ENCODE results near the gene ARL5C. TPM values are rescaled to one million over a fixed set of nuclear protein-coding genes. Genes with fewer than 3 reads are reported as not detected.

The ARL5C gene
- total and polyA plus RNA-seq, 4 donors, result not detected

- no peak overlapping the region for H3K4me3 ChIP-seq (ENCODE audit: low read depth in 1 of 3, low read length in 3 of 3)
- no peaks in the 10 kb centered on the region for H3K36me3 ChIP-seq (ENCODE audit: control insufficient read depth in 4 of 4, insufficient read depth in 3 of 4, low read depth in 1 of 4, low read length in 3 of 4)
- H3K4me1 ChIP-seq (ENCODE audit: control insufficient read depth in 4 of 4, insufficient read depth in 4 of 4, low read length in 3 of 4), result no peaks in the 10 kb centered on the region
- H3K27me3 ChIP-seq (ENCODE audit: control insufficient read depth in 4 of 4, insufficient read depth in 4 of 4, low read length in 3 of 4), result no peaks in the 10 kb centered on the region
- no peaks in the 10 kb centered on the region for H3K9me3 ChIP-seq (ENCODE audit: control insufficient read depth in 4 of 4, low read length in 3 of 4)
- no peak for TF ChIP-seq FOXA1 (IDR thresholded peaks at IDR 0.05)
- TF ChIP-seq SP1 (IDR thresholded peaks at IDR 0.05), result no peak
- TF ChIP-seq ATF3 (IDR thresholded peaks at IDR 0.05), result no peak
- no peak for TF ChIP-seq CTCF (IDR thresholded peaks at IDR 0.05; ENCODE audit: low read depth, low read length, missing input control)
- no peak for TF ChIP-seq RAD21 (IDR thresholded peaks at IDR 0.05)
- TF ChIP-seq RXRA (IDR thresholded peaks at IDR 0.05), result no peak
- no peak for TF ChIP-seq REST (IDR thresholded peaks at IDR 0.05)
- no peak for TF ChIP-seq HNF4G (IDR thresholded peaks at IDR 0.05)
- TF ChIP-seq GABPA (IDR thresholded peaks at IDR 0.05 in 1 of 2, conservative IDR thresholded peaks at IDR 0.05 in 1 of 2), result no peak
- TF ChIP-seq TAF1 (conservative IDR thresholded peaks at IDR 0.05), result no peak
- TF ChIP-seq NR2F2 (IDR thresholded peaks at IDR 0.05), result no peak
- TF ChIP-seq JUND (IDR thresholded peaks at IDR 0.05), result no peak
- no peak for TF ChIP-seq HNF4A (conservative IDR thresholded peaks at IDR 0.05)
- TF ChIP-seq ZBTB33 (IDR thresholded peaks at IDR 0.05), result no peak
- WGBS, result 88% methylated on average over 6 of the region's 6 CpGs
- no peak overlapping the region for H3K9ac ChIP-seq (ENCODE audit: low read depth in 1 of 2, low read length in 2 of 2)
- DNase-seq (ENCODE audit: low spot score), result no peak
- H3K27ac ChIP-seq (ENCODE audit: low read depth in 1 of 2, low read length in 2 of 2), result no peak overlapping the region
These were observed 31.1 kb downstream of the ARL5C start for GRCh38 chr17:39134878-39135277.

- no peak for DNase-seq (ENCODE audit: low spot score)
- WGBS, result 91% methylated on average over 7 of the region's 7 CpGs
- H3K4me3 ChIP-seq (ENCODE audit: low read depth in 1 of 3, low read length in 3 of 3), result no peak overlapping the region
- H3K4me1 ChIP-seq (ENCODE audit: control insufficient read depth in 4 of 4, insufficient read depth in 4 of 4, low read length in 3 of 4), result no peaks in the 10 kb centered on the region
- no peaks in the 10 kb centered on the region for H3K36me3 ChIP-seq (ENCODE audit: control insufficient read depth in 4 of 4, insufficient read depth in 3 of 4, low read depth in 1 of 4, low read length in 3 of 4)
- no peaks in the 10 kb centered on the region for H3K9me3 ChIP-seq (ENCODE audit: control insufficient read depth in 4 of 4, low read length in 3 of 4)
- no peak overlapping the region for H3K9ac ChIP-seq (ENCODE audit: low read depth in 1 of 2, low read length in 2 of 2)
- H3K27me3 ChIP-seq (ENCODE audit: control insufficient read depth in 4 of 4, insufficient read depth in 4 of 4, low read length in 3 of 4), result no peaks in the 10 kb centered on the region
- H3K27ac ChIP-seq (ENCODE audit: low read depth in 1 of 2, low read length in 2 of 2), result no peak overlapping the region
- TF ChIP-seq FOXA1 (IDR thresholded peaks at IDR 0.05) (no peak), EGR1 (IDR thresholded peaks at IDR 0.05; ENCODE audit: low read depth in 2 of 2) (no peak), ZBTB33 (IDR thresholded peaks at IDR 0.05) (no peak), CTCF (IDR thresholded peaks at IDR 0.05; ENCODE audit: low read depth, low read length, missing input control) (no peak), HNF4A (conservative IDR thresholded peaks at IDR 0.05) (no peak), RAD21 (IDR thresholded peaks at IDR 0.05) (no peak), HNF4G (IDR thresholded peaks at IDR 0.05) (no peak), ATF3 (IDR thresholded peaks at IDR 0.05) (no peak), TAF1 (conservative IDR thresholded peaks at IDR 0.05) (no peak), YY1 (IDR thresholded peaks at IDR 0.05) (no peak), FOXA2 (IDR thresholded peaks at IDR 0.05) (no peak), RXRA (IDR thresholded peaks at IDR 0.05) (no peak), GABPA (IDR thresholded peaks at IDR 0.05 in 1 of 2, conservative IDR thresholded peaks at IDR 0.05 in 1 of 2) (no peak), MAX (IDR thresholded peaks at IDR 0.05) (no peak)
These were observed 33.8 kb downstream of the ARL5C start for GRCh38 chr17:39132192-39132610.

Measured in liver (tissue), 9 donors.